HepG2 (cell line): ENCODE measurements around the gene TLCD3B. TPM values are rescaled to one million over a fixed set of nuclear protein-coding genes. Genes with fewer than 3 reads are reported as not detected.

Experiments used
- BCL6 ChIP-seq: IDR thresholded peaks from 2 replicates; pipeline ENCODE4 v1.6.1; 2016; ENCODE audit warnings: missing genetic modification reagents, missing compliant biosample characterization
- CBFB ChIP-seq: sonication (generic); formaldehyde crosslinking; IDR thresholded peaks from 2 replicates; pipeline ENCODE4 v1.4.0; 2020; ENCODE audit warnings: missing genetic modification reagents
- FOXM1 ChIP-seq: sonication (generic); formaldehyde crosslinking; IDR thresholded peaks from 2 replicates; pipeline ENCODE4 v1.5.0; 2020; ENCODE audit warnings: missing genetic modification reagents
- GPN1 ChIP-seq: sonication (generic); formaldehyde crosslinking; IDR thresholded peaks from 2 replicates; pipeline ENCODE4 v1.5.1; 2020; ENCODE audit warnings: missing genetic modification reagents, borderline replicate concordance
- HOXA5 ChIP-seq: sonication (generic); formaldehyde crosslinking; IDR thresholded peaks from 2 replicates; pipeline ENCODE4 v1.4.0; 2020; ENCODE audit warnings: missing genetic modification reagents
- IRX3 ChIP-seq: sonication (generic); formaldehyde crosslinking; IDR thresholded peaks from 2 replicates; pipeline ENCODE4 v1.8.1; 2023; ENCODE audit warnings: mild to moderate bottlenecking, low read depth, missing genetic modification reagents, borderline replicate concordance
- NR2F2 ChIP-seq: IDR thresholded peaks from 2 replicates; pipeline ENCODE4 v1.6.1; 2012; ENCODE audit warnings: low read depth, inconsistent platforms, borderline replicate concordance
- POLR2A ChIP-seq, 2 experiments: IDR thresholded peaks; 2 replicates each; pipeline ENCODE4 v1.6.1; 2011; ENCODE audit warnings: low read depth in 2 of 2, low read length in 2 of 2, mild to moderate bottlenecking in 1 of 2, moderate library complexity in 1 of 2; ENCODE audit not compliant: insufficient read depth in 1 of 2
- USF2 ChIP-seq, 2 experiments: sonication (generic) in 1 of 2; formaldehyde crosslinking in 1 of 2; IDR thresholded peaks; 2 replicates each; pipeline versions ENCODE4 v1.5.1 to v1.6.1; 2011 to 2020; ENCODE audit warnings: borderline replicate concordance in 1 of 2, low read depth in 1 of 2, low read length in 1 of 2, mild to moderate bottlenecking in 1 of 2, missing genetic modification reagents in 1 of 2, moderate library complexity in 1 of 2
- ZBTB20 ChIP-seq: sonication (generic); formaldehyde crosslinking; IDR thresholded peaks from 2 replicates; pipeline ENCODE4 v1.8.1; 2023; ENCODE audit warnings: missing genetic modification reagents, low read depth, mild to moderate bottlenecking, borderline replicate concordance
- ZMYM2 ChIP-seq: sonication (generic); formaldehyde crosslinking; IDR thresholded peaks from 2 replicates; pipeline ENCODE4 v1.8.0; 2022; ENCODE audit warnings: mild to moderate bottlenecking, missing genetic modification reagents
- ZNF142 ChIP-seq: sonication (generic); formaldehyde crosslinking; IDR thresholded peaks from 2 replicates; pipeline ENCODE4 v1.4.0; 2020; ENCODE audit warnings: missing genetic modification reagents
- ZNF207 ChIP-seq: fragments of 450-650 bp; IDR thresholded peaks from 2 replicates; pipeline ENCODE4 v1.6.1; 2016; ENCODE audit warnings: antibody characterized with exemption, borderline replicate concordance
- ZNF333 ChIP-seq: sonication (generic); formaldehyde crosslinking; IDR thresholded peaks from 2 replicates; pipeline ENCODE4 v1.4.0; 2020; ENCODE audit warnings: mild to moderate bottlenecking, missing genetic modification reagents, borderline replicate concordance
- ZNF558 ChIP-seq: sonication (generic); formaldehyde crosslinking; IDR thresholded peaks from 2 replicates; pipeline ENCODE4 v1.9.0; 2022; ENCODE audit warnings: mild to moderate bottlenecking, missing genetic modification reagents, borderline replicate concordance
- ZNF639 ChIP-seq: conservative IDR thresholded peaks from 2 replicates; pipeline ENCODE4 v1.6.1; 2018; ENCODE audit warnings: missing genetic modification reagents
- ZNF816 ChIP-seq: sonication (generic); formaldehyde crosslinking; IDR thresholded peaks from 2 replicates; pipeline ENCODE4 v1.8.0; 2022; ENCODE audit warnings: missing genetic modification reagents, mild to moderate bottlenecking, borderline replicate concordance
- ZNF839 ChIP-seq: sonication (generic); formaldehyde crosslinking; IDR thresholded peaks from 2 replicates; pipeline ENCODE4 v1.4.0; 2020; ENCODE audit warnings: missing genetic modification reagents, mild to moderate bottlenecking, borderline replicate concordance
- polyA plus RNA-seq, 8 experiments: library from polyadenylated mRNA; depleted of rRNA in 3 of 8; stranded (reverse) in 7 of 8; unstranded in 1 of 8; fragments of >200 nt; fragmentation: Illumina TruSeq in 4 of 8; extraction: Trizol in 4 of 8; gene quantifications; 2 replicates each; pipeline versions ENCODE4 v1.2.1 to v1.2.3, GENCODE V29; 2011 to 2016; ENCODE audit warnings: low read depth in 4 of 8, missing spikeins in 1 of 8, mixed read lengths in 1 of 8; ENCODE audit not compliant: insufficient read depth in 1 of 8
- total RNA-seq, 5 experiments: library from RNA; depleted of rRNA; stranded (reverse); fragments of >200 nt; fragmentation: Illumina TruSeq; extraction: Trizol; gene quantifications; 2 replicates each; pipeline ENCODE4 v1.2.3, GENCODE V29; 2016; ENCODE audit warnings: low read depth in 1 of 5

Gene TLCD3B
- total and polyA plus RNA-seq, 2 of the 13 experiments (the other 11 are each of a cell fraction or from before 2014, with no cell fraction given) = not detected

- TF ChIP-seq ZBTB20 = peak; percentile 48; the same call in 1 of the 2 replicates
- peak; percentile 40; the same call in 1 of the 2 replicates for TF ChIP-seq ZNF839 (CRISPR knock-in tag)
- 0 out of 2 replicates have a peak, but pooled peaks have one; percentile 79 for TF ChIP-seq HOXA5 (CRISPR knock-in tag)
- peak in 1 of 2 experiments; percentile 52; a peak in 2 of 4 replicates for TF ChIP-seq POLR2A (IDR thresholded peaks at IDR 0.05; ENCODE audit: insufficient read depth in 1 of 2, low read depth in 2 of 2, low read length in 2 of 2)
- 0 out of 2 replicates have a peak, but pooled peaks have one; percentile 23 for TF ChIP-seq FOXM1 (CRISPR knock-in tag)
- TF ChIP-seq ZNF333 = no peak; the same call in 1 of the 2 replicates
- TF ChIP-seq BCL6 = no peak
- peak; percentile 88; the same call in 1 of the 2 replicates for TF ChIP-seq ZNF142 (CRISPR knock-in tag)
- no peak for TF ChIP-seq USF2 (IDR thresholded peaks at IDR 0.05; ENCODE audit: low read depth, low read length)
- 0 out of 2 replicates have a peak, but pooled peaks have one; percentile 33 for TF ChIP-seq USF2 (CRISPR knock-in tag; IDR thresholded peaks at IDR 0.05; ENCODE audit: borderline replicate concordance)
- TF ChIP-seq ZNF207 = no peak
- TF ChIP-seq ZNF558 = peak; percentile 97
- TF ChIP-seq GPN1 (CRISPR knock-in tag) = peak; percentile 85; the same call in 1 of the 2 replicates
- no peak for TF ChIP-seq CBFB (CRISPR knock-in tag)
- TF ChIP-seq IRX3 (CRISPR knock-in tag) = peak; percentile 33; the same call in 1 of the 2 replicates
- 0 out of 2 replicates have a peak, but pooled peaks have one; percentile 3 for TF ChIP-seq ZNF639 (CRISPR knock-in tag)
- peak; percentile 82 for TF ChIP-seq ZMYM2 (CRISPR knock-in tag)
- no peak for TF ChIP-seq ZNF816 (CRISPR knock-in tag)
- TF ChIP-seq NR2F2 = 0 out of 2 replicates have a peak, but pooled peaks have one; percentile 12
Measured at GRCh38 chr16:29995324-29995910, 35.7 kb downstream of the TLCD3B start, which contains the start of gene HIRIP3 (continued).
